ENCODE data around the gene MRPL55. TPM values are rescaled to one million over a fixed set of nuclear protein-coding genes. Genes with fewer than 3 reads are reported as not detected.

The MRPL55 gene
- total RNA-seq, 4 donors from 2014 or later, result 68.7 to 83.7 (median 80.0) TPM

DNA sequence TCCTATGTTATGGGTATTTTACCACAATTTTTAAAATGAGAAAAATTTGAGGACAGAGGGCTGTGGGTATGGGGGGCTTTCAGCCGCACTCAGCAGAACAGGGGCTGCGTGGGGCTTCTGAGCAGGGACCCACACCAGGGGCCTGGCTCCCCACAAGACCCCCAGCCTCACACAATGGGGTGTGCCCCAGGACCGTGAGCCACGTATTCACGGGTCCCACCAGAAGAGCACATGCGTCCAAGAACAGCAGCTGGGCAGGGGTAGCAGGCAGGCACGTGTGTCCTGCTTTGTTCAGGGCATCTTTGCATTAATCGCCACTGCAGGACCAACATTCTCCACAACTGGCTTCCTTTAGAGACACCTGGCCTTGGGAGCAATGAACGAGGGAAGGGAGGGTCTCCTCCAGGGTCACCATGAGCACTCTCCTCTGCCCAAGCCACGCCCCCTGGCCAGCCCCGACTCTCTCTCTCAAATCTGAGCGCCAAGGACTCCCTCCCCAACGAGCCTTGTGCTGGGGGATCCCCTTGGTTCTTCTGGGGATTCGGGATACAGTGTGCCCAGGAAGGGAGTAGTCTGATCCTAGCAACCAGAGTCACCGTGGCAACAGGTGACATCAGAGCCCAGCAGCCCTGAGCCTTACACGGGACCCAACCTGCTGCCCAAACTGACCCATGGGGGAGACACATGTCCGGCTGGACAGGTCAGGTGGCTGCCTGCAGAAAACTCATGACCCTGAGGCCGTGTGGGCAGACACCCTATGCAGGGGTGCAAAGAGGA is 34.0 kb downstream of the MRPL55 start:
- no peak for TF ChIP-seq CTCF (IDR thresholded peaks at IDR 0.05)
- TF ChIP-seq EP300 (IDR thresholded peaks at IDR 0.05), result no peak
- no peak for TF ChIP-seq POLR2A (IDR thresholded peaks at IDR 0.05)
- peaks cover 0 to 15% (median 0%) of the 10 kb centered on the region in 4 donors for H3K4me1 ChIP-seq
- H3K9me3 ChIP-seq, result no peaks in the 10 kb centered on the region
- 39 to 48% methylated on average over 13 to 17 of the region's 18 CpGs for WGBS, 2 donors
- no peaks in the 10 kb centered on the region for H3K36me3 ChIP-seq
- no peak overlapping the region for H3K27ac ChIP-seq
- no peaks in the 10 kb centered on the region for H3K27me3 ChIP-seq
- DNase-seq (ENCODE audit: low spot score in 2 of 2), result peak in 1 of 2 donors; percentile 8
- H3K4me3 ChIP-seq, result no peak overlapping the region

DNA sequence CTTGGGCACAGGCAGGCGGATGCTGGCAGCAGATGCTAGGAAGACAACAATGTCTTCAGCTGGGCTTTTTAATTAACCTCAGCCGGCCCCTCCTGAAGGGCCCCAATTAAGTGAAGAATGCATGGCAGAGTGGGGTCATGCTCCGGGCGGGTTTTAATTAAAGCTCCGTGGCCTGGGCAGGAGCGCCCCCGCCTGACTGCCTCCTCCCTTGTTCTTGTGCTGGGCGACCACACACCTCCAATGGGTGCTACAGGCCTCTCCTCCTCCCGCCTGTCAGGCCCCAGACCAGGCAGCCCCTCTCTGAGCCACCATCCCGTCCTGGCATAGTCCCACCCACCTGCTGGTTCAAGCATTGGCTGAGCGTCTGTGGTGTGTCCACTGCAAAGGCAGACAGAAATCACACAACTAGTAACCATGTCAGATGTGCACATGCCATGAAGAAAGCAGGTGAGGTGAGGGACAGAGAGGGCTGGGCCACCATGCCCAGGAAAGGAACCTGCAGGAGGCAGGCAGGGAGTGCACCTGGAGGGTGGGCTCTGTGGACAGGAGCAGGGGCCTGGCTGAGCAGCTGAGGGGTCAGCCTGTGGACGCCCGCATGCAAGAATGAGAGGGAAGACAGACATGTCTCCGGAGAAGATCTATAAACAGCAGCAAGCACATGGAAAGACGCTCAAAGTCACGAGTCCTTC is 35.1 kb downstream of the MRPL55 start:
- H3K4me1 ChIP-seq, result peaks cover 0 to 11% (median 0%) of the 10 kb centered on the region in 4 donors
- H3K27me3 ChIP-seq, result no peaks in the 10 kb centered on the region
- no peaks in the 10 kb centered on the region for H3K36me3 ChIP-seq
- no peaks in the 10 kb centered on the region for H3K9me3 ChIP-seq
- no peak overlapping the region for H3K27ac ChIP-seq
- TF ChIP-seq POLR2A (IDR thresholded peaks at IDR 0.05) (no peak), CTCF (IDR thresholded peaks at IDR 0.05) (no peak), EP300 (IDR thresholded peaks at IDR 0.05) (no peak)
- no peak overlapping the region for H3K4me3 ChIP-seq
- DNase-seq (ENCODE audit: low spot score in 2 of 2), result no peak
- WGBS, 2 donors, result 29 to 39% methylated on average over 16 of the region's 16 CpGs

DNA sequence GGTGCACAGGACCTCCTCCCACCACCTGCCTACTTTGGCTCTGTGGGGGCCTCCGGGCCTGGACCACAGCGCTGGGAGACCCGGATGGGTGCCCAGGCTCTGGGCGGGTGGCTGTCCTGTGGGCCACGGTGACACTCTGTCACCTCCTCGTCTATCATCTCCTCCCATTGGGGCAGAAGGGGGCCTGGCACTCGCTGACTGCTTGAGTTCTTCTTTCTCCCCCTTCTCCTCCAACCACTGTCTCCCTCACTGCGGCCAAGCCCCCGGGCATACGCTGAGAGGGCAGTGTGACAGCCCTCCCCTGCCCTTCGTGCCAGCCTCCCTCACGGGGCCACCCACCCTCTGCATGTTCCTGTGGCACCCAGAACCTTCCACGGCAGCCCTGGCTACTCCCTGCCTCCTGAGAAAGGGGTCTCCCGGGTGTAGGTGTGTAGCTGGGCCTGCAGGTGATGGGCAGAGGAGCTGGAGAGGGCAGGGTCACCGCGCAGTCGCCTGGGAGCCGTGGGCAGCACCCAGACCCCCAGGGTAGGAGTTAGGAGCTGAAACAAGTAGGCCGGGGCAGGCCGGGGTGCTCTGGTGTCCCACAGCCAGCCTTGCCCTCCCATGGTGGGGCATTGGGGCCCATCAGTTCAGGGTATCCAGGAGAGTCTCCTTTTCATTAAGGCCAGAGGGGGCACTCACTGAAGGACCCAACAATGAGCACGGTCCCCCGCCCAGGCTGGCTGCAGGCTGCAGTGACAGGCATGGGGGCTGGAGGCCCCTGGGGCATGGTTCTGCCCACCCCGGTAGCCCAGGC is 35.8 kb downstream of the MRPL55 start:
- Histone ChIP-seq H3K27me3 (no peaks in the 10 kb centered on the region), H3K27ac (no peak overlapping the region), H3K4me1 (peaks cover 0 to 11% (median 0%) of the 10 kb centered on the region in 4 donors), H3K4me3 (no peak overlapping the region), H3K36me3 (no peaks in the 10 kb centered on the region), H3K9me3 (no peaks in the 10 kb centered on the region)
- TF ChIP-seq POLR2A (IDR thresholded peaks at IDR 0.05) (no peak), CTCF (IDR thresholded peaks at IDR 0.05) (no peak), EP300 (IDR thresholded peaks at IDR 0.05) (no peak)
- WGBS, 2 donors, result 58 to 60% methylated on average over 19 to 20 of the region's 23 CpGs
- DNase-seq (ENCODE audit: low spot score in 2 of 2), result no peak

GRCh38 chr1:228072658-228073043 is 36.4 kb downstream of the MRPL55 start:
- TF ChIP-seq EP300 (IDR thresholded peaks at IDR 0.05) (no peak), CTCF (IDR thresholded peaks at IDR 0.05) (no peak), POLR2A (IDR thresholded peaks at IDR 0.05) (no peak)
- whole genome bisulfite sequencing, 2 donors, result 35% methylated on average over 2 to 5 of the region's 5 CpGs
- Histone ChIP-seq H3K27me3 (peaks cover 0 to 1% of the 10 kb centered on the region in 2 donors), H3K4me3 (no peak overlapping the region), H3K27ac (no peak overlapping the region), H3K36me3 (no peaks in the 10 kb centered on the region), H3K4me1 (peaks cover 0 to 7% (median 0%) of the 10 kb centered on the region in 4 donors), H3K9me3 (no peaks in the 10 kb centered on the region)
- no peak for DNase-seq (ENCODE audit: low spot score in 2 of 2)

Data from tibial nerve (tissue), 4 donors.